GM18519 (cell line): Measurements from ENCODE around the gene FOXO6.

Source experiments
- ATAC-seq: cut with Tn5 transposase; IDR thresholded peaks from one replicate; pipeline ENCODE4 v1.9.1; 2021; ENCODE audit warnings: mild to moderate bottlenecking, moderate library complexity; ENCODE audit not compliant: unreplicated experiment, low FRiP score

Gene FOXO6

GRCh38 chr1:41397020-41397419 lies 35.8 kb downstream of the FOXO6 start:
- no peak for ATAC-seq

- ATAC-seq = no peak
These were observed 36.6 kb downstream of the FOXO6 start for GRCh38 chr1:41397753-41398330.

- ATAC-seq = no peak
These were observed 38.0 kb downstream of the FOXO6 start for GRCh38 chr1:41399145-41399795.

GRCh38 chr1:41400225-41400624 lies 39.0 kb downstream of the FOXO6 start:
- ATAC-seq = no peak

- ATAC-seq = no peak
These were observed 40.7 kb downstream of the FOXO6 start for GRCh38 chr1:41401899-41402298.

- ATAC-seq = no peak
These were observed 43.1 kb downstream of the FOXO6 start for GRCh38 chr1:41404308-41404761.

GRCh38 chr1:41407664-41408252 lies 46.5 kb downstream of the FOXO6 start:
- no peak for ATAC-seq

- no peak for ATAC-seq
These were observed 47.5 kb downstream of the FOXO6 start for GRCh38 chr1:41408691-41409090.

GRCh38 chr1:41409825-41410224 lies 48.6 kb downstream of the FOXO6 start:
- no peak for ATAC-seq

- ATAC-seq = no peak
These were observed 49.2 kb downstream of the FOXO6 start for GRCh38 chr1:41410462-41410861.

GRCh38 chr1:41411229-41411628 lies 50.0 kb downstream of the FOXO6 start:
- ATAC-seq = no peak

GRCh38 chr1:41412748-41413147 lies 51.5 kb downstream of the FOXO6 start:
- no peak for ATAC-seq

- ATAC-seq = no peak
These were observed 52.6 kb downstream of the FOXO6 start for GRCh38 chr1:41413748-41414281.

GRCh38 chr1:41414296-41414695 lies 53.1 kb downstream of the FOXO6 start:
- ATAC-seq = no peak

- no peak for ATAC-seq
These were observed 53.6 kb downstream of the FOXO6 start for GRCh38 chr1:41414716-41415306.

GRCh38 chr1:41416081-41416480 lies 54.8 kb downstream of the FOXO6 start:
- ATAC-seq = no peak

- ATAC-seq = no peak
These were observed 55.5 kb downstream of the FOXO6 start for GRCh38 chr1:41416552-41417334.

- no peak for ATAC-seq
These were observed 56.1 kb downstream of the FOXO6 start for GRCh38 chr1:41417335-41417682.

GRCh38 chr1:41417746-41418145 lies 56.5 kb downstream of the FOXO6 start:
- ATAC-seq = no peak

- ATAC-seq = no peak
These were observed 57.8 kb downstream of the FOXO6 start for GRCh38 chr1:41418857-41419583.
